GM18526 (cell line): ENCODE measurements around the gene ST3GAL4.

ENCODE experiments used
- POLR2A ChIP-seq: IDR thresholded peaks from 3 replicates; pipeline ENCODE4 v1.6.1; 2011; ENCODE audit not compliant: insufficient read length; ENCODE audit errors: extremely low read depth

Gene ST3GAL4

DNA sequence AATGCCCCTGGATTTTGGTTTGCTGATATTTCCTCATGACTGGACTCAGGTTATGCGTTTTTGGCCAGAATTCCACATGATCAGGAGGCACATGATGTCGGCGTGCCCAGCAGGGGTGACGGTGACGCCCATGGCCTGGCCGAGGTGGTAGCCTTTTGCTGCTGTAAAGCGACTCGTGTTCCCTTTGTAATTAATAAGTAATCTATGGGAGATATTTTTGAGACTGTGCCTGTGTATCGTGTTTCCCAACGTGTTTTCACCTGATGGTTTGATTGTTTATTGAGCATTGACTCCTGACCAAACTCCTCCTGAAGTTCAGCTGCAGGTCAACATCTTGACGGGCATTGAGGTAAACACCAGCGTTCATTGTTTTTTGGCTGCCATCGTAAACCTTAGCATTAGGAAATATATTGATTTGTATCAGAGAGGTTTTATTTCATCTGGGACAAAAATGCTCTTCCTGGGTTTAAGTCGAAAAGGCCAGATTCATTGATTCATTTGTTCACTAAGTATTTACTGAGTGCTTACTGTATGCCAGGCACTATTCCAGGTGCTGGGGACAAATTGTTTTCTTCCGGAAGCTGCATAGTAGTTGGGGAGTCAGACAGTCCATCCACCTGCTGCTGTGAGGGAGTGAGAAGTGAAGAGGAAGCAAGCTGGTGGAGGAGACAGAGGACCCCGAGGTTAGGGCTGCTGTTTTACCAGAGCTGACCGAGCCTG is 28.0 kb upstream of the ST3GAL4 start:
- TF ChIP-seq POLR2A = no peak

DNA sequence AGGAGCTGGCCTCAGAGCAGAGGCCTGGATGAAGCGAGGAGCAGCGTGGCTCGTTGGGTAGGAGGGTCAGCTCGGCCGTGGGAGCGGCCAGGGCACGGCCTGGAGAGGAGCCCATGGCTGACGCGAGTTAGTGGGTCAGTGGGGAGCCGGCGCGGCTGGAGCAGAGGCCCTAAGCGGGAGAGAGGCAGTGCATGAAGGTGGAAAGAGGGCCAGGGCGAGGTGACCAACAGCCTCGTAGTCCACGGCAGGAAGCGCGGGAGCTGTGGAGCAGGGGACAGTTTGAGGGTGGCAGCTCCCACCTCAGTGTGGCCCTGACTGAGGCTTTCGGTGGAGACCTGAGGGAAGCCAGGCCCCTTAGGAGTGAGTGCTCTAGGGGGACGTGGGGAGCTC is 27.5 kb upstream of the ST3GAL4 start:
- TF ChIP-seq POLR2A = no peak

DNA sequence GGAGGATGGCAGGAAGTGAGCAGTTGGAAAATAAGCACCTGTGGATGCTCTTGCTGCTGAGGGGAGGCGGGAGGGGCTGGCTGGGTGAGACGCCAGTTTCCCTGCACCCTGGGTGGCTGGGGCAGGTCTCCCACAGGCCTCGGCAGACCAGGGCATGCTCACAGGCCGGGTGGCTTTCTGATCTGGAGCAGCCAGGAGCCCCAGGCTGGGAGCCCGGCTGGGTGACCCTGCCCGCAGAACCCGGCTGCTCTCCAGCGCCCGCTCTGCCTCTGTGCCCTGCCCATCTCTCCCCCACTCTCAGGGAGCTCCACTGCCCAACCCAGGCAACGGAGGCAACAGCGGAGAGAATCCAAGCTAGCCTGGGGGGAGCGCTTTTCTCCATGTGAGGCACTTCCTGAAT is 27.0 kb upstream of the ST3GAL4 start:
- TF ChIP-seq POLR2A = no peak

DNA sequence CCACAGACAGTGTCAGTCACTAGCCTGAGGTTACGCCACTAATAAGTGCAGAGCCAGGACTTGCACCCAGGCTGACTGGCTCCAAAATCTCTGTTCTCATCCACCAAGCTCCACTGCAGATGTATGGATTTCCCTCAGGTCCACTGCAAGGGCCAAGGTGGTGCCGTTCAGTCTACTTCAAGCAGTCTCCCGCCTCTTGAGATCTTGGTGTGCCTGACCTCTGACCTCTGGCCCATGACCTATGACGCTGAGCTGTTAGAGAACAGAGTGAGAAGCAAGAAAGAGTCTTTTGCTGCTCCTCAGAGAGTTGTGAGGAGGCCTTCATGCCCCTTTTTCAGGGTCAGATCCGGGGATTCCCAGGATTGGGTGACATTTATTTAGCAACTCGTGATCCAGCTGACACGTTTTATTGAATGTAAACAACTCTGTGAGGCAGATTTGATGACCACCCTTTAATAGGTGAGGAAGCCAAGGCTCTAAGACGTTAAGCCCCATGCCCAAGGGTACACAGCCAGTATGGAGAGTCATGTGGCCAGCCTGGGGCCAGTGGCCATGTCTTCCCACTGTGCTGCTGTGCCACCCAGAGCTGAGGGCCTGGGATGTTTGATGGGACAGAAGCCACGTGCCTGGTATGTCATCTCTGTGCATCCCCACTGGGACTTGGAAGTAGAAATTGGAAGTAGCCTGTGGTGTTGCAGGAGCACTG is 26.4 kb upstream of the ST3GAL4 start:
- TF ChIP-seq POLR2A = no peak

DNA sequence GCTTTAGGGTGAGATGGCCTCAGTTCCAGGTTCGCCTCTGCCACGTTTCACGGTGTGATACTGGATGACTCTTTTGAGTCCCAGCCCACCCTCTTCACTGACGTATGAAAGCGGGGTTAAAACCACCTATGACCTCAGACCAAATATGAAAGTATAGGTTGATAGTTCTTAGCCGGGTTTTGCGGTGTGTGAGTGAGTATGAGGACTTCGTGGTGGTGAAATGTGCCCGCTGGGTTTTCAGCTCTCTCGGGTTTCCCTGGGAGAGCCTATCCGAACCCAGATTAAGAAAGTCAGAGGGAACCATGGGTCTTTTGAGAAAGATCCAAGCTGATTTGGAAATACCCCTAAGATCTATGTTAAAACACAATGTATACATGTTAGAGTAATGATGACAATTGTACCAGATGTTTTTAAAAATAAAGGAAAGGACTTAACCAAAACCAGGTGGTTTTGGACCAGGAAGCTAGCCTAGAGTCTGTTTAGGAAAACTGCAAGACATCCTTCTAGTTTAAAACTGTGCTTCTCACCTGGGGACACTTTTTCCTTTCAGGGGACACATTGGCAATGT is 25.8 kb upstream of the ST3GAL4 start:
- TF ChIP-seq POLR2A = no peak

DNA sequence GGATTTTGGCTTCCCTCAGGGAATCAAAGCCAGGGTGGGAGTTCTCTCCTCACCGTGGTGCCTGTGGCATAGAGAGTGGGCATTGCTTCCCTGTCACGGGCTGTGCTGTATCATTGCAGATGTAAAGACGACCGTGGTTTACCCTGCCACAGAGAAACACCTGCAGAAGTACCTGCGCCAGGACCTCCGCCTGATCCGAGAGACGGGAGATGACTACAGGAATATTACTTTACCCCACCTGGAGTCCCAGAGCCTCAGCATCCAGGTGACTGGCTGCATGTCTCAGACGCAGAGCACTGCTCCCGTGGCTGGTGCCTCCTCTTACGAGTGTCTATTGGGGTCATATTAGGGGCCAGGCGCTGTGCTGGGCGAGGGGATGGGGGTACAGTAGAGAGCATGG is 24.2 kb upstream of the ST3GAL4 start:
- no peak for TF ChIP-seq POLR2A

DNA sequence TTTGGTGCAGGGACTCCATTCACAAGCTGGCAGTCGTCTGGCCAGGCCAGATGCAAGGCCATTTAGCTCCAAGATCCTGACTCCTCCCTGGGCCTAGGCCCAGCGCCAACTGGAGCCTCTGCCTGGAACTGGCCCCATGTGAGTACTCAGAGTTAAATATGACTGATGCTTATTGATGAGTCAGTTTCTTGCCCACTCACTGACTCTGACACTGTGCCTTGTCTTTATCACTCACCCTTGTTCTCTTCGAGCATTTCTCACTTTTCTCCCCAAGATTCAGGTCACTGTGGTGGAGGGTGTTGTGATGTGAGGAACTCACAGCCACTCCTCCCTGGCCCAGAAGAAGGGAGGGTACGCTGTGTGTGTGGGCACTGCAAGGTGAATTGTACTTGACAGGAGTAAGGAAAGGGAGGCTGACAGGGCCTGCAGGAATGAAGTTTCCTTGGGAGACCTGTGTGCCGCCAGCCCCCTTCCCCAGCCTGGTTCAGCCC is 23.2 kb upstream of the ST3GAL4 start:
- TF ChIP-seq POLR2A = no peak

DNA sequence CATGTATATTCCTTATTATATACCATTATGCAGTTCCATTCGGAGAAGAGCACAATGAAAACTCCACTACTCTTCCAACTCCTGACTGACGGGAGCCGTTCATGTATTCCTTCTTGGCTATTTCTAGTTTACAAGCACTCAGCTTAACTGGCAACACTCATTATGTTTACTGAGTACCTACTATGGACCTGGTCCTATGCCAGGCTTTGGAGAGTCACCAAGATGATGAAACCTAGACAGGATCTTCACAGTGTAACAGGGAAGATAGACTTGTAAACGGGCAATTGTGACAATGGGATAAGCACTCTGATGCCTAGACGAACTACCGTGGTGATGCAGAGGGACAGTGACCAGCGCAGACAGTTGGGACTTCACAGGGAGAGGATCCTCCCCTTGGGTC is 22.3 kb upstream of the ST3GAL4 start:
- TF ChIP-seq POLR2A = no peak

DNA sequence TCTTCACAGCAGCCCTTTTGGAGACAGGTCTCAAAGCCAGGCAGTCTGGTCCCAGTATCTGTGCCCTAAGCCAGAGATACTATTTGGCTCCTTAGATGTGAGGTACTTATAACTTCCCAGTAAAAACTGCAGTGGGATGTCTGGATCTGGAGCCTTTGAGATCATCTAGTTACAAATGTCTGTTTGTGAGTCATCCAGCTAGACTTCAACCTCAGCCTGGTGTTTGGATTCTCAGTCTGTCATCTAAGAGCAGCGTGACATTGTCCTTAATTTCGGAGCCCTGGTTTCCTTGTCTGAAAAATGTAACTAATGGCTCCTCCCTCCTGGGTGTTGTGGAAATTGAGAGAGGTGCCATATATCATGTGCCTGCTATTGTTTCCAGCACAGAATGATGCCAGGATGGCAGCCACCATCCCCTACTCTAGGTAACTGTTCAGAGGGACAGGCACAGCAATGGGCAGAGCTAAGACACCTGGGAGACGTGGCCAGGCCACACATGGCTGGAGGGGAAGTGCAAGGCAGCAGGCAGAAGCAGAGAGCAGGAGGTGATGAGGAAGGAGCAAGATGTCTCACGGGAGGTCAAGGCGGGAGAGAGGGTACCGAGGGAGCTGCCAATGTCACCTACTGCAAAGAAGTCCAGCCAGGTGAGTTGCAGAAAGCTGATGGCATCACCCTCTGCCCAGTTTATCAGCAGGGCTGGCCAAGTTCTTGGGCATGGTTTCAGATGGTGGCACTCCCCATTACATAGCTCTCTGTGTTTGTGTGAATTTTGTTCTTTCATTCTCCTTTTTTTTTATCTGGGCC is 20.6 kb upstream of the ST3GAL4 start:
- no peak for TF ChIP-seq POLR2A

DNA sequence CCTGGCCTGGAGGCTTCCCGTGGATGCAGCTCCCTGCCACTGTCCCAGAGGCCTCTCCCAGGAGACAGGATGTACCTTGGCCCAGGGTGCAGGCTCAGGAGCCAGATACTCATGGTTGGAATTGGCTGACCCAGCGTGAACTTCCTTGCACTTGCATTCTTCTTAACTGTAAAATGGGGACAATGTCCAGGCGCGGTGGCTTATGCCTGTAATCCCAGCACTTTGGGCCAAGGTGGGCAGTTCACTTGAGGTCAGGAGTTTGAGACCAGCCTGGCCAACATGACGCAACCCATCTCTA is 20.1 kb upstream of the ST3GAL4 start:
- TF ChIP-seq POLR2A = no peak

DNA sequence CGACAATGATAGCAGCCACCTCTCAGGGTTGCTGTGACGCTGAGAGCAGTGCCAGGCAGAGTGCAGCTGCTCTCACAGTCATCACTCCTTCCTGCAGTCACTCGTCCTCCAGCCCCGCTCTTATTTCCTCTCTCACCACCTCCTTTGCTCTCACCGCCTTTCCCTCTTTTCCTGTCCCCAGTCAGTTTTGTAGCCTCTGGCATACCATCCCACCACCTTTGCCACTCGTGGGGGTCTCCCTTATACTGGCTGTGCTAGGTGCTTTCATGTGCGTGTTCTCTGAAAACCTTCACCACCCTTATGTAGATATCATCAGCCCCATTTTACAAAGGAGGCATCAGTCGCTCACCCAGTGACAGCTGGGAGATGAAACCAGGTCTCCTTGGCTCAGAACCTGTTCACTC is 19.3 kb upstream of the ST3GAL4 start:
- no peak for TF ChIP-seq POLR2A

DNA sequence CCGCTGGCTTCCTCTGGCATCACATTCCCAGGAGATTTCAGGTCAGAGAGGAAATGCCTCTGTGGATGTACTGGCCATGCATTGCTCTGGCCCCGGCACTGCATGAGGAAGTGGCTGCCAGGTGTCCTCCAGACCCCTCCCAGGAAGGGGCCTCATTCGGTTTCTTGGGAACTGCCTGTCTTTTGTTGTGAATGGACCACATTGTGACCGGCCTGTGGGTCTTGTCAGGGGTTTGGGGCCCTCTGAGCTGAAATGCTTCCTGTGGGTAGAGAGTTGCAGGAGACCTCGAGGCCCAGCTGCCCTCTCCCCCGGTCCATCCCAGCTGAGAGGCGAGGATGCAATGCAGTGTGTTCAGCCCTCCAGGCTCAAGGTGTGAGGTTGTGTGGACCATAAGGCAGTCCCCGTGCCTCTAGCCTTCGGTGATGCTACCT is 18.8 kb upstream of the ST3GAL4 start:
- no peak for TF ChIP-seq POLR2A

DNA sequence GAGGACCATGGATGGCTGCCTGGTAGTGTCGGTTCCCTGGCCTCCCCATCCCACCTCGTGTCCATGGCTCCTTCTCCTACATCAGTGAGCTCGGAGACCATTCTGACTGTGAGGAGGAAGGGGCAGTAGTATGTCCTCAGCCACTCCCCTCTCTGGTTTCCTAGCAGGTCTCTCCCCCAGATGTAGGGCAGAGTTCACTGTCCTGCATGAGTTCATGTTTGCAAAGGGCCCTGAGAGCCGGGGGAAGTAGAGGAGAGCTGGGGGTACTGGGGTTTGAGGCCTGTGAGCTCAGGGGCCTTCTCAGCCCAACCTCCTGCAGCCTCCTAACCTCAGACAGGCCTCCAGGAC is 18.4 kb upstream of the ST3GAL4 start:
- no peak for TF ChIP-seq POLR2A

DNA sequence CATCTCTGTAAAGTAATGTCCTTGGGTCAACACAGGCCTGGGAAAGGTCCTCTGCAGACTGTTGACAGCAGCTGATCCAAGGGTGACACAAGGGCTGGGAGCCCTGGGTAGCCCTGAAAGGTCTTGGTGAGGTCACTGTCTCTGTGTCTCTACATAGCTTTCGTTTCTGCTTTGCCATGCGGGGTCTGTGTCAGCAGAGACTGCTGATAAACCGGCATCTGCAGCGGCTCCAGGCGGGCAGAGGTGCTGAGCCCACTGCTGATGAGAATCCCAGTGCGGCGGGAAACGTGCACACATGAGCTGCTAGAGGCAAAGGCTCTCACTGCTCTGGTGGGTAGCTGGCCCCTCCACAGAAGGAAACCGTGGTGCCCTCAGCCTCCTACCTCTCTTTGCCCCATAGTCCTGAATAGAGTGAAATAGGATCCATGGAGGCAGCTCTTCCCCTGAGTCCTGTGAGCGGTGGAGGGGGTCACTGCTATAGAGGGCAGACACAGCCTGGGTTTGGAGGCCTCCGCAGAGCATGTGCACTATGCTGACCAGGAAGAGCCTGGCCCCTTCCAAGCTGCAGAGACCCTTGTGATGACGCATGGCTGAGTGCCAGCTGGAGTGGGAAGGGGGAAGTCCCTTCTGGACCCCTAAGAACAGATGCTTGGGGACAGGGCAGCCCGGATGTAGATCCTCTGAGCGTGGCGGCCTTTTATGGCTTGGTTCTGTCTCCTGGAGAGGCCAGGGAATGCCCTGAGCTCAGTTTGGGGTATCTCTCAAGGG is 17.8 kb upstream of the ST3GAL4 start:
- no peak for TF ChIP-seq POLR2A

DNA sequence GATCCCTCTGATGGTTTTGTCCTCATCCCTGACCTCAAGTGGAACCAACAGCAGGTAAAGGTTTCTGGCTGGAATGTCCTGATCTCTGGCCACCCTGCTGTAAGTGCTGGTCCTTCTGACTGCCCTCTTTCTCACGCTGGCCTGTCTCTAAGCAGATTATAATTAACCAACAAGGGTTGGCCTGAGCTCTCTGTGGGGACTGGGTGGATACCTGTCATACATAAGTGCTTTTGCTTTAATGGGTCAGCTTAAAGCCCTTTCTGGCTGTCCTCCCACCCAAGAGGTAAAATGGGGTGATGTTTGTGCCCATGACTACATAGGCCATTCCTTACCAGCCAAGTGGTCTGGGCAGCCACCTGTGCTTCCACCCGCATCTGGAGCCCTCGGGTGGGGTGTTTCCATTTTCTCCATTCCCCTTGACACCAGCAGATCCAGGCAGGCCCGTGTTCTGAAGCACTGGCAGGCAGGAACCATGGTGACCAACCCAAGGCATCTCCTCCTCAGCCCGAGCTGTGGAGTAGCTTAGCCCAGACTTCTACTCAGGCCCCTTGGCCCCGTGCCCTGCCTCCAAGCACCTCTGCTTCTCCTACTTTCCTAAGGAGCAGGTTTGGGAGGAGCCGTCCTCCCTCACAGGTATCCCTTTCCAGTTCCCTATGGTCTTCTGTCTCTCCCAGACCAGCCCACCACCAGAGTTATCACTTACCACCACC is 17.0 kb upstream of the ST3GAL4 start:
- TF ChIP-seq POLR2A = no peak
